SK-N-SH (cell line): Measurements from ENCODE around the gene MEGF6. TPM values are rescaled to one million over a fixed set of nuclear protein-coding genes. Genes with fewer than 3 reads are reported as not detected.

ENCODE experiments used
- CTCF ChIA-PET: fragments of 300-600, 350-600 bp; formaldehyde crosslinking; extraction: SDS; loops from one replicate; lab custom pipeline; 2021; lab: Yijun Ruan, JAX
- POLR2A ChIA-PET: fragments of 350-600 bp; sonication (Branson Sonifier 250); formaldehyde crosslinking; extraction: SDS; loops from one replicate; lab custom pipeline; 2020; ENCODE audit warnings: antibody characterized with exemption, inconsistent platforms; lab: Yijun Ruan, JAX
- DNase-seq: peaks from one replicate; pipeline ENCODE4 v3.0.0; 2012
- H2AFZ ChIP-seq: fragments of 200-600 bp; sonication (generic); 2 replicates; pipeline ENCODE4 v1.8.1; 2016; ENCODE audit warnings: antibody characterized with exemption, mild to moderate bottlenecking, low read depth
- H3F3A ChIP-seq: fragments of 200-600 bp; sonication (generic); replicated peaks from 2 replicates; pipeline ENCODE3; 2016; ENCODE audit warnings: antibody characterized with exemption, mild to moderate bottlenecking; ENCODE audit not compliant: insufficient read depth
- H3K27ac ChIP-seq, 2 experiments: fragments of 200-500 bp in 1 of 2; fragments of 200-600 bp in 1 of 2; sonication (Bioruptor generic) in 1 of 2; sonication (generic), shearing (Covaris generic) in 1 of 2; 2 replicates each; pipeline versions ENCODE4 v1.5.1 to v1.6.1; 2014 to 2016; ENCODE audit warnings: low read depth in 2 of 2, inconsistent platforms in 1 of 2, low read length in 1 of 2, mild to moderate bottlenecking in 1 of 2, mixed read lengths in 1 of 2
- H3K27me3 ChIP-seq: fragments of 200-600 bp; sonication (generic), shearing (Covaris generic); 2 replicates; pipeline ENCODE4 v1.6.1; 2016; ENCODE audit warnings: mixed run types; ENCODE audit not compliant: insufficient read depth
- H3K36me3 ChIP-seq, 2 experiments: fragments of 200-500 bp in 1 of 2; fragments of 200-600 bp in 1 of 2; sonication (Bioruptor generic) in 1 of 2; sonication (generic) in 1 of 2; replicated peaks in 1 of 2; 2 replicates each; pipeline versions ENCODE3 to v1.5.1; 2014 to 2016; ENCODE audit warnings: low read length in 1 of 2, mild to moderate bottlenecking in 1 of 2; ENCODE audit not compliant: insufficient read depth in 2 of 2, control insufficient read depth in 1 of 2
- H3K4me1 ChIP-seq, 2 experiments: fragments of 200-500 bp in 1 of 2; fragments of 200-600 bp in 1 of 2; sonication (Bioruptor generic) in 1 of 2; sonication (generic), shearing (Covaris generic) in 1 of 2; 2 replicates each; pipeline versions ENCODE4 v1.5.1 to v1.6.1; 2014 to 2016; ENCODE audit warnings: low read depth in 1 of 2, low read length in 1 of 2, mixed run types in 1 of 2; ENCODE audit not compliant: insufficient read depth in 2 of 2, control insufficient read depth in 1 of 2
- H3K4me2 ChIP-seq: fragments of 200-600 bp; sonication (generic), shearing (Covaris generic); 2 replicates; pipeline ENCODE4 v1.6.1; 2017; ENCODE audit warnings: mixed run types
- H3K4me3 ChIP-seq, 2 experiments: fragments of 200-500 bp in 1 of 2; fragments of 200-600 bp in 1 of 2; sonication (Bioruptor generic) in 1 of 2; sonication (generic), shearing (Covaris generic) in 1 of 2; 2 replicates each; pipeline versions ENCODE4 v1.5.1 to v1.8.1; 2014 to 2016; ENCODE audit warnings: low read depth in 2 of 2, inconsistent platforms in 1 of 2, low read length in 1 of 2, mild to moderate bottlenecking in 1 of 2, mixed read lengths in 1 of 2, moderate library complexity in 1 of 2
- H3K79me2 ChIP-seq: fragments of 200-600 bp; sonication (generic); 2 replicates; pipeline ENCODE4 v1.8.1; 2017; ENCODE audit warnings: mild to moderate bottlenecking; ENCODE audit not compliant: insufficient read depth
- H3K9ac ChIP-seq: fragments of 200-600 bp; sonication (generic); 2 replicates; pipeline ENCODE4 v1.6.1; 2017; ENCODE audit warnings: mixed run types
- H3K9me2 ChIP-seq: fragments of 200-600 bp; sonication (generic); 2 replicates; pipeline ENCODE4 v1.6.1; 2017; ENCODE audit warnings: mixed run types
- H3K9me3 ChIP-seq: fragments of 200-600 bp; sonication (generic); 2 replicates; pipeline ENCODE4 v1.6.1; 2017; ENCODE audit warnings: mixed run types, mild to moderate bottlenecking, moderate library complexity
- H4K20me1 ChIP-seq: fragments of 200-600 bp; sonication (generic); 2 replicates; pipeline ENCODE4 v1.6.1; 2017; ENCODE audit warnings: mild to moderate bottlenecking, mixed run types; ENCODE audit not compliant: insufficient read depth
- CHD2 ChIP-seq: fragments of 150-350 bp; IDR thresholded peaks from 2 replicates; pipeline ENCODE4 v1.6.1; 2018; ENCODE audit warnings: low read length; ENCODE audit not compliant: partially characterized antibody
- EP300 ChIP-seq, 2 experiments: IDR thresholded peaks; 2 replicates each; pipeline versions ENCODE4 v1.4.0 to v1.6.1; 2012; ENCODE audit warnings: borderline replicate concordance in 1 of 2, low read depth in 1 of 2, low read length in 1 of 2
- FOSL2 ChIP-seq: IDR thresholded peaks from 2 replicates; pipeline ENCODE4 v1.4.0; 2012; ENCODE audit warnings: low read depth, mild to moderate bottlenecking, moderate library complexity, borderline replicate concordance
- FOXM1 ChIP-seq: IDR thresholded peaks from 2 replicates; pipeline ENCODE4 v1.4.0; 2012; ENCODE audit warnings: low read depth, mild to moderate bottlenecking
- MEF2A ChIP-seq: IDR thresholded peaks from 2 replicates; pipeline ENCODE4 v1.4.0; 2012; ENCODE audit warnings: low read depth, borderline replicate concordance
- MXI1 ChIP-seq: IDR thresholded peaks from 2 replicates; pipeline ENCODE4 v1.6.1; 2012; ENCODE audit warnings: mild to moderate bottlenecking, low read depth, low read length, improper control_type of control experiment
- POLR2AphosphoS5 ChIP-seq: IDR thresholded peaks from 2 replicates; pipeline ENCODE4 v1.6.1; 2012; ENCODE audit warnings: low read depth, low read length
- RAD21 ChIP-seq: IDR thresholded peaks from 2 replicates; pipeline ENCODE4 v1.6.1; 2012; ENCODE audit warnings: mild to moderate bottlenecking, low read length
- RFX5 ChIP-seq: IDR thresholded peaks from 2 replicates; pipeline ENCODE4 v1.6.1; 2012; ENCODE audit warnings: mild to moderate bottlenecking, improper control_type of control experiment, low read length
- TAF1 ChIP-seq: IDR thresholded peaks from 2 replicates; pipeline ENCODE4 v1.6.1; 2012; ENCODE audit warnings: low read depth, mild to moderate bottlenecking, low read length, moderate library complexity, borderline replicate concordance
- TCF12 ChIP-seq: IDR thresholded peaks from 2 replicates; pipeline ENCODE4 v1.4.0; 2012
- TEAD4 ChIP-seq: IDR thresholded peaks from 2 replicates; pipeline ENCODE4 v1.4.0; 2012; ENCODE audit warnings: mild to moderate bottlenecking, borderline replicate concordance; ENCODE audit not compliant: insufficient read depth
- WGBS: methylation state at CpG from one replicate; pipeline ENCODE4 v1.1.6; 2017; ENCODE audit warnings: low lambda C conversion rate; 5-methylcytosine and 5-hydroxymethylcytosine counted together
- polyA plus RNA-seq, 3 experiments: library from polyadenylated mRNA; depleted of rRNA; stranded (reverse); fragments of >200 nt; gene quantifications; 2 replicates each; pipeline ENCODE4 v1.2.3, GENCODE V29; 2012
- TF ChIP-seq, protein P1 (sequence below): fragments of 150-350 bp; IDR thresholded peaks from 2 replicates; pipeline ENCODE4 v1.6.1; 2017; ENCODE audit warnings: antibody characterized with exemption, low read length, low read depth, borderline replicate concordance
- TF ChIP-seq, protein P2 (sequence below): IDR thresholded peaks from 2 replicates; pipeline ENCODE4 v1.4.0; 2012; ENCODE audit warnings: low read depth, borderline replicate concordance
- TF ChIP-seq, protein P3 (sequence below): IDR thresholded peaks from 2 replicates; pipeline ENCODE4 v1.4.0; 2012; ENCODE audit warnings: low read depth, borderline replicate concordance
- TF ChIP-seq, protein P4 (sequence below): fragments of 150-350 bp; IDR thresholded peaks from 2 replicates; pipeline ENCODE4 v1.6.1; 2016; ENCODE audit warnings: mild to moderate bottlenecking, low read depth, low read length

Gene MEGF6
- polyA plus RNA-seq, 1 of the 3 experiments (the other 2 are of a cell fraction), result 7.6 TPM

GRCh38 chr1:3577300-3577699 lies 34.0 kb downstream of the MEGF6 start:
- POLR2A ChIA-PET, result interaction anchor here (0.6 kb wide), 1 partner anchor 49 kb away, joined by 4 read pairs; no protein-coding TSS in a partner anchor
- Histone ChIP-seq H3K9ac (no peak overlapping the region), H2AFZ (no peak overlapping the region), H3K36me3 (no peaks in the 10 kb centered on the region), H3K4me2 (no peak overlapping the region), H3K27ac (peak overlapping the region in 1 of 2 experiments; percentile 82; a peak in 2 of 4 replicates), H4K20me1 (no peaks in the 10 kb centered on the region), H3K4me1 (peaks cover 0 to 68% of the 10 kb centered on the region in 2 experiments; a peak in 1 of 4 replicates), H3K27me3 (no peaks in the 10 kb centered on the region), H3K9me3 (no peaks in the 10 kb centered on the region), H3K4me3 (no peak overlapping the region), H3K9me2 (no peaks in the 10 kb centered on the region), H3F3A (no peaks in the 10 kb centered on the region), H3K79me2 (no peaks in the 10 kb centered on the region)
- CTCF ChIA-PET, result interaction anchor here (0.9 to 3.9 kb wide), 11 partner anchors 11 to 124 kb away, joined by 3 to 24 read pairs (median 5); no protein-coding TSS in a partner anchor
- TF ChIP-seq RFX5 (no peak), MXI1 (peak; percentile 57; the same call in 1 of the 2 replicates), TAF1 (no peak), MEF2A (no peak), POLR2AphosphoS5 (no peak), TCF12 (no peak), TEAD4 (no peak), FOXM1 (no peak), EP300 (IDR thresholded peaks at IDR 0.05; ENCODE audit: borderline replicate concordance in 1 of 2, low read depth in 1 of 2, low read length in 1 of 2) (no peak), RAD21 (0 out of 2 replicates have a peak, but pooled peaks have one; percentile 10), CHD2 (no peak), FOSL2 (no peak)
- TF ChIP-seq, protein P1, sequence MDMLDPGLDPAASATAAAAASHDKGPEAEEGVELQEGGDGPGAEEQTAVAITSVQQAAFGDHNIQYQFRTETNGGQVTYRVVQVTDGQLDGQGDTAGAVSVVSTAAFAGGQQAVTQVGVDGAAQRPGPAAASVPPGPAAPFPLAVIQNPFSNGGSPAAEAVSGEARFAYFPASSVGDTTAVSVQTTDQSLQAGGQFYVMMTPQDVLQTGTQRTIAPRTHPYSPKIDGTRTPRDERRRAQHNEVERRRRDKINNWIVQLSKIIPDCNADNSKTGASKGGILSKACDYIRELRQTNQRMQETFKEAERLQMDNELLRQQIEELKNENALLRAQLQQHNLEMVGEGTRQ, result no peak
- TF ChIP-seq, protein P2, sequence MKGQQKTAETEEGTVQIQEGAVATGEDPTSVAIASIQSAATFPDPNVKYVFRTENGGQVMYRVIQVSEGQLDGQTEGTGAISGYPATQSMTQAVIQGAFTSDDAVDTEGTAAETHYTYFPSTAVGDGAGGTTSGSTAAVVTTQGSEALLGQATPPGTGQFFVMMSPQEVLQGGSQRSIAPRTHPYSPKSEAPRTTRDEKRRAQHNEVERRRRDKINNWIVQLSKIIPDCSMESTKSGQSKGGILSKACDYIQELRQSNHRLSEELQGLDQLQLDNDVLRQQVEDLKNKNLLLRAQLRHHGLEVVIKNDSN, result no peak
- TF ChIP-seq, protein P3, sequence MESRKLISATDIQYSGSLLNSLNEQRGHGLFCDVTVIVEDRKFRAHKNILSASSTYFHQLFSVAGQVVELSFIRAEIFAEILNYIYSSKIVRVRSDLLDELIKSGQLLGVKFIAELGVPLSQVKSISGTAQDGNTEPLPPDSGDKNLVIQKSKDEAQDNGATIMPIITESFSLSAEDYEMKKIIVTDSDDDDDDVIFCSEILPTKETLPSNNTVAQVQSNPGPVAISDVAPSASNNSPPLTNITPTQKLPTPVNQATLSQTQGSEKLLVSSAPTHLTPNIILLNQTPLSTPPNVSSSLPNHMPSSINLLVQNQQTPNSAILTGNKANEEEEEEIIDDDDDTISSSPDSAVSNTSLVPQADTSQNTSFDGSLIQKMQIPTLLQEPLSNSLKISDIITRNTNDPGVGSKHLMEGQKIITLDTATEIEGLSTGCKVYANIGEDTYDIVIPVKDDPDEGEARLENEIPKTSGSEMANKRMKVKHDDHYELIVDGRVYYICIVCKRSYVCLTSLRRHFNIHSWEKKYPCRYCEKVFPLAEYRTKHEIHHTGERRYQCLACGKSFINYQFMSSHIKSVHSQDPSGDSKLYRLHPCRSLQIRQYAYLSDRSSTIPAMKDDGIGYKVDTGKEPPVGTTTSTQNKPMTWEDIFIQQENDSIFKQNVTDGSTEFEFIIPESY, result no peak
- TF ChIP-seq, protein P4, sequence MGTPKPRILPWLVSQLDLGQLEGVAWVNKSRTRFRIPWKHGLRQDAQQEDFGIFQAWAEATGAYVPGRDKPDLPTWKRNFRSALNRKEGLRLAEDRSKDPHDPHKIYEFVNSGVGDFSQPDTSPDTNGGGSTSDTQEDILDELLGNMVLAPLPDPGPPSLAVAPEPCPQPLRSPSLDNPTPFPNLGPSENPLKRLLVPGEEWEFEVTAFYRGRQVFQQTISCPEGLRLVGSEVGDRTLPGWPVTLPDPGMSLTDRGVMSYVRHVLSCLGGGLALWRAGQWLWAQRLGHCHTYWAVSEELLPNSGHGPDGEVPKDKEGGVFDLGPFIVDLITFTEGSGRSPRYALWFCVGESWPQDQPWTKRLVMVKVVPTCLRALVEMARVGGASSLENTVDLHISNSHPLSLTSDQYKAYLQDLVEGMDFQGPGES, result no peak
- peak; percentile 68 for DNase-seq
- WGBS, result 17% methylated on average over 1 of the region's 7 CpGs
